LoVo (cell line): ENCODE data around the gene MORN3.
A peak's percentile ranks its signal among the peaks of the same experiment; 100 is the strongest.
"Not testable (repeated sequence)": the region's sequence is repeated elsewhere in the genome, so short reads cannot be mapped to it uniquely, and the experiment has no call there.

Experiments
- DNase-seq: peaks from one replicate; pipeline ENCODE4 v3.0.0-alpha.2; 2016; ENCODE audit warnings: low spot score

Gene MORN3

GRCh38 chr12:121669521-121669900 is at the start of gene MORN3:
MORN3 (minus strand) TSS chr12:121669654; CDS start chr12:121669483, 171 bp downstream.
- no peak for DNase-seq

- DNase-seq: no peak
Measured at GRCh38 chr12:121718653-121719239, 49.3 kb upstream of the MORN3 start.

- no peak for DNase-seq
Measured at GRCh38 chr12:121717041-121717699, 47.7 kb upstream of the MORN3 start.

DNA sequence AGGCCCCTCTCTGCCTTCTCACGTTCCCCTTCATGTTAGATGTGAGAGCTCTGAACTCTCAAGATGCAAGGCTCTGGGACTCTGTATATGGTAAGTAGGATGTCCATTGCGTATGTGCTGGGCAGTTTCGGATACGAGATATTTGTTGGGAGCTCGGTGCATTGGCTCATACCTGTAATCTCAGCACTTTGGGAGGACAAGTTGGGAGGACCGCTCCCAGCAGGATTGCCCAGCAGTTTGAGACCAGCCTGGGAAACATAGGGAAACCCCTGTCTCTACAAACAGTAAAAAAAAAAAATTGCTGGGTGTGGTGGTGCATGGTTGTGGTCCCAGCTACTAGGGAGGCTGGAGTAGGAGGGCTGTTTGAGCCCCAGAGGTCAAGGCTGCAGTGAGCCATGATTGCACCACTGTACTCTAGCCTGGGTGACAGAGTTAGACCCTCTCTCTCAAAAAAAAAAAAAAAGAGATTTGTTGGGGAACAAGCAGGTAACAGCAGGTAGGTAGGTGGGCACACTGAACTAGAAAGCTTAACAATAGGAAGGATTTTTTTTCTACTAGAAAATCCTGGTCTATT is 46.5 kb upstream of the MORN3 start:
- DNase-seq: no peak

GRCh38 chr12:121715055-121715454 is 45.6 kb upstream of the MORN3 start:
- not testable (repeated sequence) for DNase-seq

- no peak for DNase-seq
Measured at GRCh38 chr12:121713793-121714192, 44.3 kb upstream of the MORN3 start.

- no peak for DNase-seq
Measured at GRCh38 chr12:121713257-121713777, 43.9 kb upstream of the MORN3 start.

DNA sequence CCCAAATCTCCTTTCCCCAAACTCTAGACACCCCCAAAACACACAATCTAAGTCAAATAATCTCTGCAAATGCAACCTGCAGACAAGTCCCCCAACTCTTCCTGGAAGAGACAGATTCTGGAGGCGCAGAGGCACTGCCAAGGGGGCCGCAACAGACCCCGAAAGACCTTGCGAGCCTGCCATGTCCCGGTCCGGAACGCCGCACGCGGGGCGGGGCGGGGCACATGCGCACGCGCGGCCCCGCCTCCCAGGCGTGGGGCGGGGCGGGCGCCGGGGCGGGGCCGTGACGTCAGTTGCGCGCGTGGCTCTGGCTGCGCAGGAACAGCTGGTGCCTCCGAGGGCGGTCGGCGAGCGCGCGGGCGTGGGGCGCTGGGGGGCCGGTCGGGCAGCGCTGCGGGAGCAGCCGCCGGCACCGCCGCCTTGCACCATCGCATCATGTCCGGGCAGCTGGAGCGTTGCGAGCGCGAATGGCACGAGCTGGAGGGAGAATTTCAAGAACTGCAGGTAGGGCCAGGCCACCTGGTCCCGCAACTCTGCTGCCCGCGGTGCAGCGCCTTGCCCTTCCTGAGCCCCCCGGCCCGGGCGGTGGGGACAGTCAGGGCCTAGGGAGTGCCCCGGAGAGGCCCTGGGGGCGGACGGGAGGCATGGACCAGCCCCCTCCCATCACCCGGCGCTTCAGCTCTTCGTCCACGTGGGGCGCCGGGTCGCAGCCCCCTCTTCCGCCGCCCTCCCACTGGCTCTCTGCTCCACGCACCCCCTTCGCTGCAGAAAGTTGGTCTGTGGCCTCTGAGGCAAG is 43.2 kb upstream of the MORN3 start, which contains the start of gene TMEM120B:
TSS of gene TMEM120B (plus strand) at position 292 of the 796 bp plus-strand sequence. CDS start at position 436, 144 bp downstream.
- peak; percentile 88 for DNase-seq

GRCh38 chr12:121712190-121712460 is 42.7 kb upstream of the MORN3 start:
- no peak for DNase-seq

GRCh38 chr12:121711361-121712189 is 42.1 kb upstream of the MORN3 start:
- DNase-seq: no peak

- DNase-seq: peak; percentile 8
Measured at GRCh38 chr12:121709478-121709961, 40.1 kb upstream of the MORN3 start.

DNA sequence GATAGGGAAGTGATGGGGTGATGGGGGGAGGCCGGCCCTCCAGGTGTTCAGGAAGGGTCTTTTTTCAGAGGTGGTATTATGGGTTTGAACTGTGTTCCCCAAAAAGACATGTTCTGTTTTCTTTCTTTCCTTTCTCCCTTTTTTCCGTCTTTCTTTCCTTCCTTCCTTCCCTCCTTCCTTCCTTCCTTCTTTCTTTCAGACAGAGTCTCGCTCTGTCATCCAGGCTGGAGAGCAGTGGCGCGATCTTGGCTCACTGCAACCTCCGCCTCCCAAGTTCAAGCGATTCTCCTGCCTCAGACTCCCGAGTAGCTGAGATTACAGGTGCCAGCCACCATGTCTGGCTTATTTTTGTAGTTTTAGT is 39.6 kb upstream of the MORN3 start:
- not testable (repeated sequence) for DNase-seq

- no peak for DNase-seq
Measured at GRCh38 chr12:121708313-121709063, 39.0 kb upstream of the MORN3 start.

- DNase-seq: no peak
Measured at GRCh38 chr12:121705514-121705913, 36.1 kb upstream of the MORN3 start.

- DNase-seq: no peak
Measured at GRCh38 chr12:121702944-121703343, 33.5 kb upstream of the MORN3 start.

DNA sequence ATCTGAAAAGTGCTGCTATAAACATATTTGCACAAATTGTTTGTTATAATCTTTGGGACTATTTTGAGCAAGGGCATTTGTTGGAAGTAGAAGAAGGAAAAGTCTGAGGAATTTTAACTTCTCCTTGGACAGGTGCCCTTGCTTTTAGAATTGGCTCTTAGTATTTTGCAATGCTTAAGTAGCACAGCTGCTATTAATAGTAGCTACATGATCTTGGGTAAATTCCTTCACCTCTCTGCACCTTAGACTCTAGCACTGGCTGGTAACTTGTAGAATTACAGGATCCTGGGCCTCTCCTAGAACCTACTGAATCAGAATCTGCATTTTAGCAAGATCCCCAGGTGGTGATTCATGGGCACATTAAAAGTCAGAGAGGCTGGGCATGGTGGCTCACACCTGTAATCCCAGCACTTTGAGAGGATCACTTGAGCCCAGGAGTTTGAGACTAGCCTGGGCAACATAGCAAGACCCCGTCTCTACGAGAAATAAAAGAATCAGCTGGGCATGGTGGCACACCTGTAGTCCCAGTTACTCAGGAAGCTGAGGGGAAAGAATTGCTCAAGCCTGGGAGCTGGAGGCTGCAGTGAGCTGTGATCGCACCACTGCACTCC is 32.3 kb upstream of the MORN3 start:
- DNase-seq: no peak

GRCh38 chr12:121697861-121698260 is 28.4 kb upstream of the MORN3 start:
- not testable (repeated sequence) for DNase-seq

DNA sequence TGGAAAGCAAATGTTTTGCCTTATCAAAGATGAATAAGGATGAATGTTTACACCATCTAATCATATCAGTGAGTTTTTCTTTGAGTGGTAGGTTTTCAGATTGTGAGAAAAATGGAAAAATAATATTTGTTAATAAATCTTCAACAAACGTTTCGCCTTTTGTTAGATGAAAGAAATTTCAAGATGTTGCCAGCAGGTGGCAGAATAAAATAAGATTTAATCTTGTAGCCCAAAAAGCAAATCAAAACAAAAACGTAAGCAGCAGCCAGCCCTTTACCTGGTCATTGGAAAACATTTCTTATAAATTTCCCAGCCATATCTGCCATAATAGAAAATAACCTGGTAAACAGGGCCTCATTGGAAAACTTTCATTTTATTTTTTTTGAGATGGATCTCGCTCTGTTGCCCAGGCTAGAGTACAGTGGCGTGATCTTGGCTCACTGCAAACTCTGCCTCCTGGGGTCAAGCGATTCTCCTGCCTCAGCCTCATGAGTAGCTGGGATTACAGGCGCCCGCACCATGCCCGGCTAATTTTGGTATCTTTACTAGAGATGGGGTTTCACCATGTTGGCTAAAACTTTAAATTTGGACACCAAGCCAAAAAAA is 27.7 kb upstream of the MORN3 start:
- DNase-seq: peak; percentile 69

DNA sequence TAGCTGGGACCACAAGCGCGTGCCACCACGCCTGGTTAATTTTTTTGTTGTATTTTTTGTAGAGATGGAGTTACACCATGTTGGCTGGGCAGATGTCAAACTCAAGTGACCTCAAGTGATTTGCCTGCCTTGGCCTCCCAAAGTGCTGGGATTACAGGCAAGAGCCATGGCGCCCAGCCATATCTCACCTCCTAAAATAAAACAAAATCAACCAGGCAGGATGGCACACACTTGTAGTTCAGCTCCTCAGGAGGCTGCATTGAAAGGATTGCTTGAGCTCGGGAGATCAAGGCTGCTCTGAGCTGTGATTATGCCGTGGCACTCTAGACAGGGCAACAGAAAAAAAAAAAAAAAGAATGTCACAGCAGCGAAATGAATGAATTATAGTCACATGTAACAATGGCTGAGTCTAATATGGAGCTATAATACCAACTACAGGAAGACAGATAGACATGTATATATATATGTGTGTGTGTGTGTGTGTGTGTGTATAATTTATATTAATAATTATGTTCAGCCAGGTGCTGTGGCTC is 23.8 kb upstream of the MORN3 start:
- no peak for DNase-seq

- not testable (repeated sequence) for DNase-seq
Measured at GRCh38 chr12:121692744-121693143, 23.3 kb upstream of the MORN3 start.
